Chondrocyte (in vitro differentiated cells): ENCODE results near the gene COA5. TPM values are rescaled to one million over a fixed set of nuclear protein-coding genes. Genes with fewer than 3 reads are reported as not detected.

Experiments used
- DNase-seq: peaks from one replicate; pipeline ENCODE4 v3.0.0; 2021; ENCODE audit warnings: mixed read lengths, low spot score
- H3K27ac Mint-ChIP-seq: one replicate; pipeline ENCODE4 v1.8.0; 2021; ENCODE audit warnings: mild to moderate bottlenecking, moderate library complexity, mixed read lengths; ENCODE audit not compliant: unreplicated experiment
- H3K27me3 Mint-ChIP-seq: 2 replicates; pipeline ENCODE4 v1.8.0; 2021; ENCODE audit warnings: low read depth, mixed read lengths
- H3K36me3 Mint-ChIP-seq: 2 replicates; pipeline ENCODE4 v1.8.0; 2021; ENCODE audit warnings: low read depth, mixed read lengths
- H3K4me1 Mint-ChIP-seq: 2 replicates; pipeline ENCODE4 v1.8.0; 2021; ENCODE audit warnings: low read depth, mild to moderate bottlenecking, mixed read lengths
- H3K4me3 Mint-ChIP-seq: one replicate; pipeline ENCODE4 v1.8.0; 2021; ENCODE audit warnings: mild to moderate bottlenecking, moderate library complexity, mixed read lengths; ENCODE audit not compliant: unreplicated experiment
- H3K9me3 Mint-ChIP-seq: 2 replicates; pipeline ENCODE4 v1.8.0; 2021; ENCODE audit warnings: low read depth, mixed read lengths
- CTCF ChIP-seq: fragments of 200-600 bp; sonication (generic); IDR thresholded peaks from 2 replicates; pipeline ENCODE4 v1.5.0; 2021; ENCODE audit warnings: antibody characterized with exemption, mild to moderate bottlenecking, moderate library complexity
- total RNA-seq: library from RNA; stranded (reverse); gene quantifications from 3 replicates; pipeline ENCODE4 v1.2.1, GENCODE V29; 2021

The COA5 gene
- total RNA-seq, 1 donor from 2014 or later, result 16.7 TPM

- H3K9me3 Mint-ChIP-seq, result no peaks in the 10 kb centered on the region
- no peak overlapping the region for H3K27ac Mint-ChIP-seq
- H3K36me3 Mint-ChIP-seq, result peaks cover 12% of the 10 kb centered on the region
- DNase-seq, result no peak
- no peak for TF ChIP-seq CTCF
- no peaks in the 10 kb centered on the region for H3K4me1 Mint-ChIP-seq
- no peaks in the 10 kb centered on the region for H3K27me3 Mint-ChIP-seq
- no peak overlapping the region for H3K4me3 Mint-ChIP-seq
Measured at GRCh38 chr2:98583276-98583675, 25.0 kb downstream of the COA5 start.

- DNase-seq, result no peak
- Mint-ChIP-seq H3K4me1 (no peaks in the 10 kb centered on the region), H3K9me3 (no peaks in the 10 kb centered on the region), H3K27ac (no peak overlapping the region), H3K36me3 (peaks cover 14% of the 10 kb centered on the region), H3K27me3 (no peaks in the 10 kb centered on the region), H3K4me3 (no peak overlapping the region)
- TF ChIP-seq CTCF, result no peak
Measured at GRCh38 chr2:98582523-98582922, 25.8 kb downstream of the COA5 start.

- Mint-ChIP-seq H3K27ac (no peak overlapping the region), H3K4me1 (no peaks in the 10 kb centered on the region), H3K4me3 (no peak overlapping the region), H3K27me3 (no peaks in the 10 kb centered on the region), H3K36me3 (peaks cover 11% of the 10 kb centered on the region), H3K9me3 (no peaks in the 10 kb centered on the region)
- no peak for DNase-seq
- TF ChIP-seq CTCF, result no peak
Measured at GRCh38 chr2:98580656-98581284, 27.5 kb downstream of the COA5 start.

- no peaks in the 10 kb centered on the region for H3K9me3 Mint-ChIP-seq
- H3K4me3 Mint-ChIP-seq, result no peak overlapping the region
- DNase-seq, result no peak
- no peaks in the 10 kb centered on the region for H3K4me1 Mint-ChIP-seq
- peaks cover 14% of the 10 kb centered on the region for H3K36me3 Mint-ChIP-seq
- no peaks in the 10 kb centered on the region for H3K27me3 Mint-ChIP-seq
- TF ChIP-seq CTCF, result no peak
- no peak overlapping the region for H3K27ac Mint-ChIP-seq
Measured at GRCh38 chr2:98579926-98580325, 28.4 kb downstream of the COA5 start.

- DNase-seq, result no peak
- Mint-ChIP-seq H3K27ac (no peak overlapping the region), H3K36me3 (peaks cover 15% of the 10 kb centered on the region)
Measured at GRCh38 chr2:98578231-98578630, 30.1 kb downstream of the COA5 start.

More at GRCh38 chr2:98578231-98578630, 30.1 kb downstream of the COA5 start:
- Mint-ChIP-seq H3K27me3 (no peaks in the 10 kb centered on the region), H3K4me1 (no peaks in the 10 kb centered on the region), H3K4me3 (no peak overlapping the region), H3K9me3 (no peaks in the 10 kb centered on the region)
- TF ChIP-seq CTCF, result no peak
